HepG2 (cell line): Measurements from ENCODE around the gene SUN5. TPM values are rescaled to one million over a fixed set of nuclear protein-coding genes. Genes with fewer than 3 reads are reported as not detected.
A peak's percentile ranks its signal among the peaks of the same experiment; 100 is the strongest.

Experiments used
- HOXA5 ChIP-seq: sonication (generic); formaldehyde crosslinking; IDR thresholded peaks from 2 replicates; pipeline ENCODE4 v1.4.0; 2020; ENCODE audit warnings: missing genetic modification reagents
- JUNB ChIP-seq: sonication (generic); formaldehyde crosslinking; IDR thresholded peaks from 2 replicates; pipeline ENCODE4 v1.8.0; 2022; ENCODE audit warnings: missing genetic modification reagents, mild to moderate bottlenecking, borderline replicate concordance
- KAT8 ChIP-seq: IDR thresholded peaks from 2 replicates; pipeline ENCODE4 v1.6.1; 2016; ENCODE audit warnings: missing genetic modification reagents, missing compliant biosample characterization
- MIER2 ChIP-seq: IDR thresholded peaks from 2 replicates; pipeline ENCODE4 v1.6.1; 2016; ENCODE audit warnings: missing biosample characterization, missing genetic modification reagents
- MLLT10 ChIP-seq: sonication (generic); formaldehyde crosslinking; IDR thresholded peaks from 2 replicates; pipeline ENCODE4 v1.4.0; 2020; ENCODE audit warnings: missing genetic modification reagents
- NR2F2 ChIP-seq: IDR thresholded peaks from 2 replicates; pipeline ENCODE4 v1.6.1; 2012; ENCODE audit warnings: low read depth, inconsistent platforms, borderline replicate concordance
- POLR2AphosphoS5 ChIP-seq: IDR thresholded peaks from 2 replicates; pipeline ENCODE4 v1.6.1; 2012; ENCODE audit warnings: low read depth, low read length
- SSRP1 ChIP-seq: IDR thresholded peaks from 2 replicates; pipeline ENCODE4 v1.6.1; 2016; ENCODE audit warnings: control low read depth
- THAP11 ChIP-seq: IDR thresholded peaks from 2 replicates; pipeline ENCODE4 v1.6.1; 2016; ENCODE audit warnings: missing biosample characterization, missing genetic modification reagents
- YEATS4 ChIP-seq: sonication (generic); formaldehyde crosslinking; IDR thresholded peaks from 2 replicates; pipeline ENCODE4 v1.4.0; 2020; ENCODE audit warnings: missing genetic modification reagents, borderline replicate concordance
- ZMYM4 ChIP-seq: sonication (generic); formaldehyde crosslinking; IDR thresholded peaks from 2 replicates; pipeline ENCODE4 v1.8.1; 2023; ENCODE audit warnings: mild to moderate bottlenecking, missing genetic modification reagents
- ZNF350 ChIP-seq: sonication (generic); formaldehyde crosslinking; IDR thresholded peaks from 2 replicates; pipeline ENCODE4 v1.4.0; 2020; ENCODE audit warnings: mild to moderate bottlenecking, low read depth, missing genetic modification reagents, borderline replicate concordance
- ZNF530 ChIP-seq: sonication (generic); formaldehyde crosslinking; IDR thresholded peaks from 2 replicates; pipeline ENCODE4 v1.5.0; 2020; ENCODE audit warnings: low read depth, mild to moderate bottlenecking, missing genetic modification reagents
- ZNF569 ChIP-seq: sonication (generic); formaldehyde crosslinking; IDR thresholded peaks from 2 replicates; pipeline ENCODE4 v1.5.0; 2020; ENCODE audit warnings: mild to moderate bottlenecking, missing genetic modification reagents, moderate library complexity, borderline replicate concordance
- ZNF678 ChIP-seq: sonication (generic); formaldehyde crosslinking; IDR thresholded peaks from 2 replicates; pipeline ENCODE4 v1.4.0; 2020; ENCODE audit warnings: mild to moderate bottlenecking, missing genetic modification reagents
- polyA plus RNA-seq, 8 experiments: library from polyadenylated mRNA; depleted of rRNA in 3 of 8; stranded (reverse) in 7 of 8; unstranded in 1 of 8; fragments of >200 nt; fragmentation: Illumina TruSeq in 4 of 8; extraction: Trizol in 4 of 8; gene quantifications; 2 replicates each; pipeline versions ENCODE4 v1.2.1 to v1.2.3, GENCODE V29; 2011 to 2016; ENCODE audit warnings: low read depth in 4 of 8, missing spikeins in 1 of 8, mixed read lengths in 1 of 8; ENCODE audit not compliant: insufficient read depth in 1 of 8
- total RNA-seq, 5 experiments: library from RNA; depleted of rRNA; stranded (reverse); fragments of >200 nt; fragmentation: Illumina TruSeq; extraction: Trizol; gene quantifications; 2 replicates each; pipeline ENCODE4 v1.2.3, GENCODE V29; 2016; ENCODE audit warnings: low read depth in 1 of 5
- TF ChIP-seq, protein P1 (sequence below): sonication (generic); formaldehyde crosslinking; IDR thresholded peaks from 2 replicates; pipeline ENCODE4 v1.4.0; 2020; ENCODE audit warnings: mild to moderate bottlenecking, missing genetic modification reagents
- TF ChIP-seq, protein P2 (sequence below): sonication (generic); formaldehyde crosslinking; IDR thresholded peaks from 2 replicates; pipeline ENCODE4 v1.5.1; 2020; ENCODE audit warnings: missing genetic modification reagents, mild to moderate bottlenecking, borderline replicate concordance

The SUN5 gene
- total and polyA plus RNA-seq, 2 of the 13 experiments (the other 11 are each of a cell fraction or from before 2014, with no cell fraction given): not detected

DNA sequence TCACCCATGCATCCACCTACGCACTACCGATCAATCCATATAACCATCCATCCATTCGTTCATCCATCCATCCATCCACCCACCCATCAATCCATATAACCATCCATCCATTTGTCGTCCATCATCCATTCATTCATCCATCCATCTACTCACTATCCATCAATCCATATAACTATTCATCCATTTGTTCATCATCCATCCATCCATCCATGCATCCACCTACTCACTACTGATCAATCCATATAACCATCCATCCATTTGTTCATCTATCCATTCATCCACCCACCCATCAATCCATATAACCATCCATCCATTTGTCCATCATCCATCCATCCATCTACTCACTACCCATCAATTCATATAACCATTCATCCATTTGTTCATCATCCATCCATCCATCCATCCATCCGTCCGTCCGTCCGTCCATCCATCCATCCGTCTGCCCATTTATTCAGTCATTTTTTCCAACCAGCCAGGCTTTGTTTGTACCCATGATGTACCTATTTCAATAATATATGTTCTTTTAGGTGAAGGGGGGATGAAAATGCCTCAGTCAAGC is 21.2 kb upstream of the SUN5 start (continued):
- TF ChIP-seq, protein P1, sequence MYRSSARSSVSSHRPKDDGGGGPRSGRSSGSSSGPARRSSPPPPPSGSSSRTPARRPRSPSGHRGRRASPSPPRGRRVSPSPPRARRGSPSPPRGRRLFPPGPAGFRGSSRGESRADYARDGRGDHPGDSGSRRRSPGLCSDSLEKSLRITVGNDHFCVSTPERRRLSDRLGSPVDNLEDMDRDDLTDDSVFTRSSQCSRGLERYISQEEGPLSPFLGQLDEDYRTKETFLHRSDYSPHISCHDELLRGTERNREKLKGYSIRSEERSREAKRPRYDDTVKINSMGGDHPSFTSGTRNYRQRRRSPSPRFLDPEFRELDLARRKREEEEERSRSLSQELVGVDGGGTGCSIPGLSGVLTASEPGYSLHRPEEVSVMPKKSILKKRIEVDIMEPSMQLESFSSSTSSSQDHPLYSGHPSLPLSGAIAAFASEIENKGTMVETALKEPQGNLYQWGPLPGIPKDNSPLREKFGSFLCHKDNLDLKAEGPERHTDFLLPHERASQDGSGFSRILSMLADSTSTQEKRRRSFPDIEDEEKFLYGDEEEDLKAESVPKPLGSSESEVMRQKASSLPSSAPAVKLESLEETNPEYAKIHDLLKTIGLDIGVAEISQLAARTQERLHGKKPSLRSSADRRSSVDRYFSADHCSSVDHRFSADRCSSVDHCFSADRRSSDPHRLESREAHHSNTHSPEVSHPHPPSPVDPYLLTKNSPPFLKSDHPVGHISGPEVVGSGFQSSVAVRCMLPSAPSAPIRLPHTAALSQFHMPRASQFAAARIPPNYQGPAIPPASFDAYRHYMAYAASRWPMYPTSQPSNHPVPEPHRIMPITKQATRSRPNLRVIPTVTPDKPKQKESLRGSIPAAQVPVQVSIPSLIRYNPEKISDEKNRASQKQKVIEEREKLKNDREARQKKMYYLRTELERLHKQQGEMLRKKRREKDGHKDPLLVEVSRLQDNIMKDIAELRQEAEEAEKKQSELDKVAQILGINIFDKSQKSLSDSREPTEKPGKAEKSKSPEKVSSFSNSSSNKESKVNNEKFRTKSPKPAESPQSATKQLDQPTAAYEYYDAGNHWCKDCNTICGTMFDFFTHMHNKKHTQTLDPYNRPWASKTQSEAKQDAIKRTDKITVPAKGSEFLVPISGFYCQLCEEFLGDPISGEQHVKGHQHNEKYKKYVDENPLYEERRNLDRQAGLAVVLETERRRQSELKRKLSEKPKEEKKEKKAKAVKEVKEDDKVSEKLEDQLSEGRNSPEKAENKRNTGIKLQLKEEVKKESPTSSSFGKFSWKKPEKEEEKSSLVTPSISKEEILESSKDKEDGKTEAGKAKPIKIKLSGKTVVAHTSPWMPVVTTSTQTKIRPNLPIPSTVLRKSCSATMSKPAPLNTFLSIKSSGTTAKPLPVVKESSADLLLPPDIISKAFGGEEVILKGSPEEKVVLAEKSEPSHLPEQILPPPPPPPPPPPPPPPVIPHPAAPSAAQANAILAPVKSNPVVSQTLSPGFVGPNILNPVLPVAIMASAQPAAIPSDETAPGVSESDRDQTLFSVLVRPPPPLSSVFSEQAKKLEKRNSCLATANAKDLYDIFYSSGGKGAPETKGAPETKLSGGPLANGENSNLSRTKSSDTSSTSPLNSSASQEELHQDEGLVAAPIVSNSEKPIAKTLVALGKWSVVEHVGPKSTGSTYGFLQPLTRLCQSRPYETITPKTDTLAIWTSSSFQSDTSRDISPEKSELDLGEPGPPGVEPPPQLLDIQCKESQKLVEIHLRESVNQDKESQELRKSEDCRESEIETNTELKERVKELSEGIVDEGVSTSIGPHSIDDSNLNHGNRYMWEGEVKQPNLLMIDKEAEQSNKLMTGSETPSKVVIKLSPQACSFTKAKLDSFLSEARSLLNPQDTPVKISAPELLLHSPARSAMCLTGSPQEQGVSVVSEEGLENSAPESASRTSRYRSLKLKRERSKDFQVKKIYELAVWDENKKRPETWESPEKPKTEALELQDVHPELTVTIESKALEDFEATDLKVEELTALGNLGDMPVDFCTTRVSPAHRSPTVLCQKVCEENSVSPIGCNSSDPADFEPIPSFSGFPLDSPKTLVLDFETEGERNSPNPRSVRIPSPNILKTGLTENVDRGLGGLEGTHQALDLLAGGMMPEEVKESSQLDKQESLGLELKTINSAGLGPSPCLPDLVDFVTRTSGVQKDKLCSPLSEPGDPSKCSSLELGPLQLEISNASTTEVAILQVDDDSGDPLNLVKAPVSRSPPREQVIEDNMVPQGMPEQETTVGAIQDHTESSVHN (CRISPR knock-in tag): no peak
- TF ChIP-seq YEATS4 (CRISPR knock-in tag) (no peak), JUNB (CRISPR knock-in tag) (peak; percentile 53; the same call in 1 of the 2 replicates), ZNF569 (no peak), MIER2 (CRISPR knock-in tag) (no peak), ZMYM4 (CRISPR knock-in tag) (no peak), ZNF530 (CRISPR knock-in tag) (no peak), THAP11 (no peak), POLR2AphosphoS5 (peak; percentile 80), HOXA5 (no peak), KAT8 (CRISPR knock-in tag) (no peak), ZNF678 (CRISPR knock-in tag) (no peak), NR2F2 (0 out of 2 replicates have a peak, but pooled peaks have one; percentile 9), SSRP1 (CRISPR knock-in tag) (peak; percentile 85; the same call in 1 of the 2 replicates), MLLT10 (no peak), ZNF350 (CRISPR knock-in tag) (no peak)
- TF ChIP-seq, protein P2, sequence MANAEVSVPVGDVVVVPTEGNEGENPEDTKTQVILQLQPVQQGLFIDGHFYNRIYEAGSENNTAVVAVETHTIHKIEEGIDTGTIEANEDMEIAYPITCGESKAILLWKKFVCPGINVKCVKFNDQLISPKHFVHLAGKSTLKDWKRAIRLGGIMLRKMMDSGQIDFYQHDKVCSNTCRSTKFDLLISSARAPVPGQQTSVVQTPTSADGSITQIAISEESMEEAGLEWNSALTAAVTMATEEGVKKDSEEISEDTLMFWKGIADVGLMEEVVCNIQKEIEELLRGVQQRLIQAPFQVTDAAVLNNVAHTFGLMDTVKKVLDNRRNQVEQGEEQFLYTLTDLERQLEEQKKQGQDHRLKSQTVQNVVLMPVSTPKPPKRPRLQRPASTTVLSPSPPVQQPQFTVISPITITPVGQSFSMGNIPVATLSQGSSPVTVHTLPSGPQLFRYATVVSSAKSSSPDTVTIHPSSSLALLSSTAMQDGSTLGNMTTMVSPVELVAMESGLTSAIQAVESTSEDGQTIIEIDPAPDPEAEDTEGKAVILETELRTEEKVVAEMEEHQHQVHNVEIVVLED (CRISPR knock-in tag): no peak
